ENCODE results near the gene MED19. TPM values are rescaled to one million over a fixed set of nuclear protein-coding genes. Genes with fewer than 3 reads are reported as not detected.

Gene MED19
- total RNA-seq, 2 experiments from 2014 or later: 11.1 to 17.5 TPM

- peaks cover 48% of the 10 kb centered on the region for H3K79me2 ChIP-seq (ENCODE audit: insufficient read depth, low read depth, low read length)
- TF ChIP-seq EZH2phosphoT487 (IDR thresholded peaks at IDR 0.05; ENCODE audit: borderline replicate concordance, low read depth, low read length) (no peak), CTCF (conservative IDR thresholded peaks at IDR 0.05; ENCODE audit: low read length) (peak; percentile 34)
- H3K36me3 ChIP-seq (ENCODE audit: insufficient read depth, low read length): peaks cover 31% of the 10 kb centered on the region
- ChIA-PET POLR2A (interaction anchor here (0.5 to 1.8 kb wide), 3 partner anchors 11 to 35 kb away, joined by 4 to 12 read pairs (median 6); partner anchors contain the start of gene CLP1), CTCF (ENCODE audit: unreplicated experiment) (interaction anchor here (1.3 to 1.4 kb wide), 2 partner anchors 27 to 174 kb away, joined by 3 to 4 read pairs; no protein-coding TSS in a partner anchor)
- H3K4me1 ChIP-seq (ENCODE audit: insufficient read depth, low read length, poor library complexity, severe bottlenecking): peaks cover 23% of the 10 kb centered on the region
- intact Hi-C loops (cut with micrococcal nuclease; ENCODE audit: unreplicated experiment): loop anchor here (1.0 to 5.0 kb wide), 6 partner anchors 44 to 909 kb away; partner anchors contain the start of genes LPXN, MED19, SELENOH and TMX2
- no TSS peak for BruUV-seq (replicated peaks)
- H3K4me3 ChIP-seq (ENCODE audit: low read depth, low read length, poor library complexity, severe bottlenecking): peak within 1 kb of the TSS; percentile 94
- H3K4me2 ChIP-seq (ENCODE audit: low read length): peak within 1 kb of the TSS; percentile 94
- H2AFZ ChIP-seq (ENCODE audit: low read length): peak within 1 kb of the TSS; percentile 90
- H4K20me1 ChIP-seq (ENCODE audit: insufficient read depth, low read length): peaks cover 37% of the 10 kb centered on the region
- DNase-seq (ENCODE audit: low spot score): peak; percentile 99
- peak within 1 kb of the TSS; percentile 88 for H3K27ac ChIP-seq (ENCODE audit: low read depth, low read length, poor library complexity, severe bottlenecking)
- no peaks in the 10 kb centered on the region for H3K9me3 ChIP-seq (ENCODE audit: low read length)
- H3K9me2 ChIP-seq (ENCODE audit: insufficient read depth, low read length): no peaks in the 10 kb centered on the region
Measured at GRCh38 chr11:57667736-57668433, 44.1 kb downstream of the MED19 start, which contains the start of gene ZDHHC5. ZDHHC5 (plus strand) TSS chr11:57668114; CDS start chr11:57673091, 4,977 bp downstream.

GRCh38 chr11:57667117-57667735 is 44.8 kb downstream of the MED19 start:
- ChIA-PET POLR2A (interaction anchor here (0.8 to 1.8 kb wide), 3 partner anchors 10 to 36 kb away, joined by 3 to 12 read pairs (median 6); partner anchors contain the start of gene CLP1), CTCF (ENCODE audit: unreplicated experiment) (interaction anchor here (1.2 to 1.4 kb wide), 3 partner anchors 13 to 174 kb away, joined by 3 to 4 read pairs (median 3); no protein-coding TSS in a partner anchor)
- no peaks in the 10 kb centered on the region for H3K9me2 ChIP-seq (ENCODE audit: insufficient read depth, low read length)
- H3K79me2 ChIP-seq (ENCODE audit: insufficient read depth, low read depth, low read length): peaks cover 41% of the 10 kb centered on the region
- peaks cover 34% of the 10 kb centered on the region for H4K20me1 ChIP-seq (ENCODE audit: insufficient read depth, low read length)
- peak overlapping the region; percentile 90 for H2AFZ ChIP-seq (ENCODE audit: low read length)
- BruUV-seq (replicated peaks): no TSS peak
- peaks cover 23% of the 10 kb centered on the region for H3K4me1 ChIP-seq (ENCODE audit: insufficient read depth, low read length, poor library complexity, severe bottlenecking)
- no peaks in the 10 kb centered on the region for H3K9me3 ChIP-seq (ENCODE audit: low read length)
- H3K4me2 ChIP-seq (ENCODE audit: low read length): peak overlapping the region; percentile 94
- H3K36me3 ChIP-seq (ENCODE audit: insufficient read depth, low read length): peaks cover 31% of the 10 kb centered on the region
- peak; percentile 99 for DNase-seq (ENCODE audit: low spot score)
- intact Hi-C loops (cut with micrococcal nuclease; ENCODE audit: unreplicated experiment): loop anchor here (1.0 to 5.0 kb wide), 6 partner anchors 45 to 910 kb away; partner anchors contain the start of genes LPXN, MED19, SELENOH and TMX2
- H3K4me3 ChIP-seq (ENCODE audit: low read depth, low read length, poor library complexity, severe bottlenecking): peak overlapping the region; percentile 94
- no peak for TF ChIP-seq EZH2phosphoT487 (IDR thresholded peaks at IDR 0.05; ENCODE audit: borderline replicate concordance, low read depth, low read length)
- TF ChIP-seq CTCF (conservative IDR thresholded peaks at IDR 0.05; ENCODE audit: low read length): 0 out of 2 replicates have a peak, but pooled peaks have one; percentile 20
- H3K27ac ChIP-seq (ENCODE audit: low read depth, low read length, poor library complexity, severe bottlenecking): peak overlapping the region; percentile 88

All from OCI-LY7 (cell line).